Measurements from ENCODE around the gene ATXN3L. TPM values are rescaled to one million over a fixed set of nuclear protein-coding genes. Genes with fewer than 3 reads are reported as not detected.

The ATXN3L gene
- not detected for total RNA-seq

DNA sequence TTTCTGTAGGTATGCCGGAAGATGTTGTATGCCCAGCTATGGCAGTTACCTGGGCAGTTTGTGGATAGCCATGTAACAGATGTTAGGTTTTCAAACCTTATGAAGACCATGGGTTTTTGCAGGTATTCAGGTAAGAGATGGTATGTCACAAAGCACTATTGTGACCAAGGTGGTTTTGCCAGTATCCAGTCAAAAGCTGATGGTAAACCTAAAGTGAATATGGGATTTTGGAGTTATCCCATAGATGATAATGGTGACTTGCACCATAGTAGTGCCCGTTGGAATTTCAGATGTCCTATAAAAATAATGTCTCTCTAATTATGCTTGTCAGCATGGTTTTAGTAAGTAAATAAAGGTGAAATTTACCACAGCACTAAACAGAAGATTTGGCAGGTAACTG, at the start of gene ATXN3L:
TSS of gene ATXN3L (minus strand) at position 101 of the 400 bp plus-strand sequence. CDS start 119 bp downstream, outside the sequence.
- WGBS, 2 donors, result 96 to 97% methylated on average over 2 of the region's 2 CpGs
- ATAC-seq (ENCODE audit: low FRiP score in 2 of 2), result no peak

DNA sequence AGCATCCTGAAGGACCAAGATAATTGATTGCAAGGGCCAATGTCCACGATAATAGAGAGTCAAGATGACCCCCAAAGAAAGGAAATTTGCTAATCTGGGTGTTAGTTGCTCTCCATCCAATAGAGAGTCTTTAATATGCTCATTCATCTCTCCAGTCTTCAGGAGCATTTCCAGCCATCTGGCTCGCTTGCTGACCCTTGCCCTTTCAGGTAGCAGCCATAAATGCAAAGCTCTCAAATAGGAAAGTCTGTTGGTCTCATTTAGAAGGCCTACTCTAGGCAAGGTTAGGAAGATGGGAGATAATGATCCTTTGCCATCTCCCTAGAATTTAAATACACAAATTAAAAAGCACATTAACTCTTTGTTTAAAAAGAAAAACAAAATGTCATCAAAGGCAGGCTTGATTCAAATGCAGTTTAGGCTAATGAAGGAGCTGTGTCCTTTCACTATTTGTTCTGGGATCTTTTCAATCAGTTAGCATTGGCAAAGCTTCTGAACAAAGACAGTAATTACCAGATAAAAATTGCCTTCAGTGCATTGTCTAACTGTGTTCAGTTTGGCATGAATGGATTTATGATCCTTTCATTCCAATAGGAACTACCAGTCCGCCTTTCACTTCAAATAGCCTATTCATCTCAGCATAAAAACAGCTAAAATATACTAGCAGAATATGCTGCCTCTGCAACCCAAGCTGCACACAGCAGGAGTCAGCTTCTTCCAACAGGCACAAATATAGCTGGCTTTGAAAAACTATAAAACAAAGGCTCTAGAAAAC, 49.6 kb upstream of the ATXN3L start:
- 54 to 83% methylated on average over 3 of the region's 3 CpGs for WGBS, 2 donors
- H3K27me3 ChIP-seq, result no peaks in the 10 kb centered on the region
- H3K27ac ChIP-seq, result no peak overlapping the region
- H3K36me3 ChIP-seq, result no peaks in the 10 kb centered on the region
- H3K4me1 ChIP-seq, result peaks cover 0 to 7% (median 0%) of the 10 kb centered on the region in 4 donors
- TF ChIP-seq POLR2A (IDR thresholded peaks at IDR 0.05), result no peak
- TF ChIP-seq POLR2AphosphoS5 (IDR thresholded peaks at IDR 0.05), result no peak
- TF ChIP-seq, protein P1, sequence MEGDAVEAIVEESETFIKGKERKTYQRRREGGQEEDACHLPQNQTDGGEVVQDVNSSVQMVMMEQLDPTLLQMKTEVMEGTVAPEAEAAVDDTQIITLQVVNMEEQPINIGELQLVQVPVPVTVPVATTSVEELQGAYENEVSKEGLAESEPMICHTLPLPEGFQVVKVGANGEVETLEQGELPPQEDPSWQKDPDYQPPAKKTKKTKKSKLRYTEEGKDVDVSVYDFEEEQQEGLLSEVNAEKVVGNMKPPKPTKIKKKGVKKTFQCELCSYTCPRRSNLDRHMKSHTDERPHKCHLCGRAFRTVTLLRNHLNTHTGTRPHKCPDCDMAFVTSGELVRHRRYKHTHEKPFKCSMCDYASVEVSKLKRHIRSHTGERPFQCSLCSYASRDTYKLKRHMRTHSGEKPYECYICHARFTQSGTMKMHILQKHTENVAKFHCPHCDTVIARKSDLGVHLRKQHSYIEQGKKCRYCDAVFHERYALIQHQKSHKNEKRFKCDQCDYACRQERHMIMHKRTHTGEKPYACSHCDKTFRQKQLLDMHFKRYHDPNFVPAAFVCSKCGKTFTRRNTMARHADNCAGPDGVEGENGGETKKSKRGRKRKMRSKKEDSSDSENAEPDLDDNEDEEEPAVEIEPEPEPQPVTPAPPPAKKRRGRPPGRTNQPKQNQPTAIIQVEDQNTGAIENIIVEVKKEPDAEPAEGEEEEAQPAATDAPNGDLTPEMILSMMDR (IDR thresholded peaks at IDR 0.05), result no peak
- no peak for TF ChIP-seq EP300 (IDR thresholded peaks at IDR 0.05)
- ATAC-seq (ENCODE audit: low FRiP score in 2 of 2), result no peak
- no peak overlapping the region for H3K4me3 ChIP-seq
- DNase-seq, result no peak
- no peaks in the 10 kb centered on the region for H3K9me3 ChIP-seq

More for the DNA sequence above, at the start of gene ATXN3L:
- no peaks in the 10 kb centered on the region for H3K36me3 ChIP-seq
- no peak within 1 kb of the TSS for H3K27ac ChIP-seq
- no peak within 1 kb of the TSS for H3K4me3 ChIP-seq
- no peaks in the 10 kb centered on the region for H3K9me3 ChIP-seq
- no peaks in the 10 kb centered on the region for H3K27me3 ChIP-seq
- DNase-seq, result no peak
- no peak for TF ChIP-seq POLR2AphosphoS5 (IDR thresholded peaks at IDR 0.05)
- TF ChIP-seq EP300 (IDR thresholded peaks at IDR 0.05), result no peak
- TF ChIP-seq, protein P1 (IDR thresholded peaks at IDR 0.05), result no peak
- no peak for TF ChIP-seq POLR2A (IDR thresholded peaks at IDR 0.05)
- H3K4me1 ChIP-seq, result no peaks in the 10 kb centered on the region

DNA sequence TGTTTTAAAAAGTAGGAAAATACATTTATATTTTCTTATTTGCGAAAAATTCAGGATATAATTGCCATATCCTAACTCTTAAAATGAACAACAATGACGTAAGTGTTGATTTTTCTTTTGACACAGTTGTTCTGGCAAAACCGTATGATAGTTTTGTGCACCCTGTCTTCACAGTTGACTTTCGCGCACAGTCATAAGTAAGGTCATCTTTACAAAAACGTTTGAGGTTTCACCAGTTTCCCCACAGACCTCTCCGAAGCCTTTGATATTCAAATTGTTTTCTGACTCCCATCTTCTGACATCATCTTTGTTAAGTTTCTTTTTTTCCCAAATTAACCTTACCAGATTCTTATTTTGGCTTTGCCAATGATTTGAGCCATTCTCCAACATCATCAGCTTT, 48.1 kb upstream of the ATXN3L start:
- Histone ChIP-seq H3K27me3 (no peaks in the 10 kb centered on the region), H3K4me3 (no peak overlapping the region), H3K4me1 (peaks cover 0 to 7% (median 0%) of the 10 kb centered on the region in 4 donors), H3K36me3 (no peaks in the 10 kb centered on the region), H3K9me3 (no peaks in the 10 kb centered on the region), H3K27ac (no peak overlapping the region)
- ATAC-seq (ENCODE audit: low FRiP score in 2 of 2) (no peak), DNase-seq (no peak)
- 62 to 83% methylated on average over 7 of the region's 7 CpGs for WGBS, 2 donors
- TF ChIP-seq EP300 (IDR thresholded peaks at IDR 0.05), result no peak
- TF ChIP-seq POLR2A (IDR thresholded peaks at IDR 0.05), result no peak
- TF ChIP-seq, protein P1 (IDR thresholded peaks at IDR 0.05), result no peak
- TF ChIP-seq POLR2AphosphoS5 (IDR thresholded peaks at IDR 0.05), result no peak

DNA sequence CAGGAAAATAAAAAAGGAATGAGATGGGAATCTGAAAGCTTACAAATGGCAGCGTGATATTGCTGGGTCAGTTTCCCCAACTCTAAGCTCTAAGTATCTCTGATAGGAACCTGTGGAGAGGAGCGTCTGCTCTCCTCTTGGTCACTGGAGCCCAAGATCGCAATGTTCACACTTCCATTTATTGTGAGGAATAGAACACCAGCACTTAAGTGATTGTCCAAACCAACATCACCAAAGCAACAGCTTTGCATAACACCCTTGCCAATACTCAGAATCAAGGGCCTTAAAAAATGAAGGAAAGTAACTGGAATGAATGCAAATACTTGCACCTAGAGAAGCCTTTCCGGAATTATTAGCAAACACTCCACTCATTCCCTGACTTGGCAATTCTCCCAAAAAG, 46.8 kb upstream of the ATXN3L start:
- Histone ChIP-seq H3K27me3 (no peaks in the 10 kb centered on the region), H3K4me3 (no peak overlapping the region), H3K4me1 (no peaks in the 10 kb centered on the region), H3K36me3 (no peaks in the 10 kb centered on the region), H3K27ac (no peak overlapping the region), H3K9me3 (no peaks in the 10 kb centered on the region)
- WGBS, 2 donors, result 83 to 88% methylated on average over 4 of the region's 4 CpGs
- ATAC-seq (ENCODE audit: low FRiP score in 2 of 2) (no peak), DNase-seq (no peak)
- TF ChIP-seq, protein P1 (IDR thresholded peaks at IDR 0.05), result no peak
- TF ChIP-seq EP300 (IDR thresholded peaks at IDR 0.05), result no peak
- TF ChIP-seq POLR2AphosphoS5 (IDR thresholded peaks at IDR 0.05), result no peak
- no peak for TF ChIP-seq POLR2A (IDR thresholded peaks at IDR 0.05)

DNA sequence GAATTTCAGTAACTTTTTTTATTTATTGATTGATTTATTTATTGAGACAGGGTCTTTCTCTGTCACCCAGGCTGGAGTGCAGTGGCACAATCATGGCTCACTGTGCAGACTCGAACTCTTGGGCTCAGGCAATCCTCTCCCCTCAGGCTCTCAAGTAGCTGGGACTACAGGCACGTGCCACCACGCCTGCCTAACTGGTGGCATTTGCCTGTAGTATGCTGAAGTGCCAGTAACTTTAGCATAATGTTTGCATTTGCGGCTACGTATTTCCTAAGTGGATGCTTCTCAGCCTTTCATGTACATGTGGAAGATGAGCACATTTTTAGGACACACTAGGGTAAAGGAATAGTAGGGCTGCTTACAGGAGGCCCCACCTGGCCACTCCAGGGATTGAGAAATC, 45.3 kb upstream of the ATXN3L start:
- DNase-seq, result no peak
- Histone ChIP-seq H3K36me3 (no peaks in the 10 kb centered on the region), H3K4me3 (no peak overlapping the region), H3K9me3 (no peaks in the 10 kb centered on the region), H3K27ac (no peak overlapping the region), H3K4me1 (no peaks in the 10 kb centered on the region), H3K27me3 (no peaks in the 10 kb centered on the region)
- WGBS, 2 donors, result 75 to 88% methylated on average over 4 to 5 of the region's 5 CpGs
- TF ChIP-seq, protein P1 (IDR thresholded peaks at IDR 0.05), result no peak
- TF ChIP-seq POLR2A (IDR thresholded peaks at IDR 0.05), result no peak
- no peak for TF ChIP-seq POLR2AphosphoS5 (IDR thresholded peaks at IDR 0.05)
- no peak for TF ChIP-seq EP300 (IDR thresholded peaks at IDR 0.05)
- no peak for ATAC-seq (ENCODE audit: low FRiP score in 2 of 2)

Measured in upper lobe of left lung (tissue), 6 donors.